ENCODE results near the gene RENBP.

The RENBP gene

DNA sequence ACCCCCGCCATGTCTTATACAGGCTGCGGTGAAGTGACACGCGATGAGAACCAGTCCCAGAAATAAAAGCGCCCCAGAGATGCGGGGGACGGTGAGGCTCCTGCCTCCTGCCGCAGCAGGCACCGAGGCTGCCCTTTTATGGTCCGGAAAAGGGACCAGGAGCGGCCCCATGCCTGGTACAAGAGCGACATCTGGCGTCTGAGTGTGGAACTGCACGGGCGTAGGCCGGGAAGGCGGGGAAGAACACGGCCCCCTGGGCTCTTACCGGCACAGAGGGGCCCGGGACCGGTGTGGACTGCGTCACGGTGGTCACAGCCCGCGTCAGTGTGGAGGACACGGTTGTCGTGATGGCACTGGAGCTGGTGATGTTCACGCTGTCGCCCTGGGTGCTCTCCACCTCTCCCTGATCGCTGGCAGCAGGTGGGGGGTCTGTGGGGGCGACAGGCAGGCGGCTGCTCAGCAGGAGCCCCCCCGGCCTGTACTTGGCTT, 8.9 kb upstream of the RENBP start:
- DNase-seq, result peak; percentile 73

DNA sequence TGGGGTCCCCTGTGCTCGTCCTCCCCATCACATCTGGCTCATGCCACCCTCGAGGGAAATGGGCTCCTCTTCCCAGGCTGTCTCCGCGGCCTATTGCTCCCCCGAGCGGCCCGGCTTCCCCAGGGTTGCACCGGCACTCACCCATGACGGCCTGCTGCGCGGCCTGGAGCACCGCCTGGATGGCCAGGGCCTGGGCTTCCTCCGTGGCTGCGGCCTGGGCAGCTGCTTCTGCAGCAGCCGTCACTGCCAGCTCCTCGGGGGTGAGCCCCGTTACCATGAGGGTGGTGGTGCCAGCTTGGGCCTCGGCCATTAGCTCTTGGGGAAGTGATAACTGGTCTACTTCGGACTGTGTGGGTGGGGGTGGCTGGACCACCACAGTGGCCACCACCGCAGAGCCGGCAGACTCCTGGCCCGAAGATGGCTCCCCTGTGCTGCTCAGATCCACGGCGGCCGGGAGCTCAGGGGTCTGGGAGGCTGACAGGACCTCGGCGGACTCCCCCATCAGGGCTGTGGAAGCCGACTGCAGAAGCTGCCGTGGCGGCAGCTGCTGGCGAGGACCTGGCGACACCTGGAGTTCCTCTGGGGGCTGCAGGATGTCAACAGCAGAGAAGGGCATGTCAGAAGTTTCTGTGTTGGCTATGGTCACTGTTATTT, 8.1 kb upstream of the RENBP start:
- no peak for DNase-seq

DNA sequence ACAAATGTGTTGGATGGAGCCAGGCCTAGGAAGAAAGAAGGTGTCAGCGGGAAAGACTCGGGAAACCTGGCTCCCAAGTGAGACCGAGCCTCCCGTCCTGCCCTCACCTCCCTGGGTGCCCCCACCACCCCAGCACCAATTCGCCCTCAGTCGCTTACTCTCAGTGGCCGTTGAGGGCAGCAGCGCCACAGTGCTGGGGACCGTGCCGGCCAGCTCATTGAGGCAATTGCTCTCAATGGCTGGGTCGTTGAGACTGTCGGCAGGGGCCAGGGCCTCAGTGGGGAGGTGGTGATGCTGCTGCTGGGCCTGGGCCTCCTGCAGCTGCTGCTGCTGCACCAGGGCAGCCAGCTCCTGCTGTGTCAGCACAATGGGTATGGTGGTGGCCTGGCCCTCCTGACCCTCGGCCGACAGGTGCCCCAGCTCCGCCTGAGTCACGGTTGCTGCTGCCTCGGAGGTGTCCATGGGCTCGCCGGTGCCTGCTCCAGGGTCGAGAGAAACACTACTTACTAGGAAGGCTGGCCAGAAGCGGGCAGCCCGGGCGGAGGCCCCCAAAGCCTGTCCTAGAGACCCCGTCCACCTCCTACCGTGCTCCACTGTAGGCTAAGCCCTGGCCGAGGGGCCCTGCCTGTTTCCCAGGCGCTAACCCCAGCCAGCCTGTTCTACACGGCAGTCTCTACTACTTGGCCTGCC, 7.4 kb upstream of the RENBP start:
- DNase-seq, result no peak

DNA sequence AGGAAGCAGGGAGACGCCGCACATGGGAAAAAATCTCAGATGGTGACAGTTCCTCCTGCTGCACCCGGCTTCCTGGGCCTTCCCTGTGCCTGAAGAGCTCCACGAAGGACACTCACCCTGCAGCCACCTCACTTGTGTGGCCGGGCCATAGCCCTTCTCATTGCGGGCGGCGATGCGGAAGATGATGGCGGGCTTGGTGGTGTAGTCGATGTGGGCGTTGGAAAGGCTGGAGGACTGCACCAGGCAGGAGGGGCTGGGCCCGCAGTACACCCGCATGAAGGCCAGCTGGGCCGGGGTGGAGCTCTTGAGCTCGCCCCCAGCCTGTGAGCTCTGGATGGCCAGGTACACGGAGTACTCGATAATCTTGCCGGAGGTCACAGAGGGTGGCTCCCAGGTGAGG, 5.7 kb upstream of the RENBP start:
- DNase-seq, result no peak

DNA sequence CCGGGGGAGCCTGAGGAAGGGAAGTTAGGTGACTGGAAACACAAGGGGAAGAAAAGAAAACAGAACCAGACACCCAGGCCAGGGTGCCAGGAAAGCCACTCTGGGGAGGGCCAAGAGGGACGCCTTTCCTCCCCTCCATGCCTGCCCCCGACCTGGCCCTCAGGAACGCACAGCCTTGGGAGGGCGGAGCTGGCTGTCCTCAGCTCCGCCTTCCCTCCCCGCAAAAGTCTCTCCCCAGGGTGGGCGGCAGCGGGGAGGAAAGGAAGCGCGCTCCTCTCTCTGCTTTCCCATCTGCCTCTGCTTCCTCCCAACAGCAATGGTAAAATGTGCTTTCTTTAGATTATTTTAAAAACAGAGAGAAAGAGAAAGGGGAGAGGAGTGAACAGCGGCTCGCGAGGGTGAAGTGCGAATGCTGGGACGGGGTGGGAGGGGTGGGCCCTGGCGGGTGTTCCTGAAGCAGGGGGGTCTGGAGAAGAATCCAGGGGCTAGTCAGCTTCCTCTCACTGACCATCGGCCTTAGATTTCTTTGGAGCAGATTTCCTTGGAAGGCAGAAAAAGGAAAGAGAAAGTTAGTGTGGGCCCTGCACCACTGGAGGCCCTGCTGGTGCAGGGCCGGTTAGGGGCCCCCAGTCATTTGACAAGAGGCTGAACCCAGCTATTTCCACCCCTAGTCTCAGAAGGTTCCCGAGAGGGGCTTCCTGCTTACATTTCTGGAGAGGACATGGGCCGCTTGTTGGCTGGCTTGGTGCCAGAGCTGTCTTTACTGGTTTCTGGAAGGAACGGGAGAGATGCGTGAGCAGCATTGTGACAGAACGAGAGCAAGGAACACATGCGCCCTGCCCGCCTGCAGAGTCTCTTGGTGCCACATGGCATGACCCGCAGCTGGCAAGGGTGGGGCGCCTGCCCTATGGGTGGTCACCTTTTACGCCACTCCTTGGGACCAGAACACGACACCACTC, 4.7 kb upstream of the RENBP start:
- no peak for DNase-seq

DNA sequence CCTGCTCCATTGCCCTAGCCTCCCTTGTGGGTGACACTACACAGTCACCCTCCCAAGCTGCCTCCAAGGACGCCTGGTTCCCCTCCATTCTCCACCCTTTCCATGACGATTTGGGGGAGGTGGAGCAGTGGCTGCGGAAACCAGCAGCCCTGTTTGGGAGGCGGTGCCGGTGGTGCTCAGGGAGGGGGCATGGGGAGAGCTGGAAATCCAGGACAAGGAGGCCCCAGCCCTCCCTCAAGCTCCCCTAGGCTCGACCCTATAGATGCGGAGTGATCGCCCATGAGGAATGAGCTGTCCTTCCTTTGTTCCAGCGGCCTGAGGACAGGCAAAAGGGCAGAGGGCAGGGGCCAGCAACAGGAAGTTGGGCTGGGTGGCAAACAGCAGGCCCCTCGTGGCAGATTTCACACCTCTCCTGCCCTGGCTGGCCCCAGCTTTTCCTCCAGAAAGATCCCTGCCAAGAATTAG, 3.6 kb upstream of the RENBP start:
- DNase-seq, result no peak

DNA sequence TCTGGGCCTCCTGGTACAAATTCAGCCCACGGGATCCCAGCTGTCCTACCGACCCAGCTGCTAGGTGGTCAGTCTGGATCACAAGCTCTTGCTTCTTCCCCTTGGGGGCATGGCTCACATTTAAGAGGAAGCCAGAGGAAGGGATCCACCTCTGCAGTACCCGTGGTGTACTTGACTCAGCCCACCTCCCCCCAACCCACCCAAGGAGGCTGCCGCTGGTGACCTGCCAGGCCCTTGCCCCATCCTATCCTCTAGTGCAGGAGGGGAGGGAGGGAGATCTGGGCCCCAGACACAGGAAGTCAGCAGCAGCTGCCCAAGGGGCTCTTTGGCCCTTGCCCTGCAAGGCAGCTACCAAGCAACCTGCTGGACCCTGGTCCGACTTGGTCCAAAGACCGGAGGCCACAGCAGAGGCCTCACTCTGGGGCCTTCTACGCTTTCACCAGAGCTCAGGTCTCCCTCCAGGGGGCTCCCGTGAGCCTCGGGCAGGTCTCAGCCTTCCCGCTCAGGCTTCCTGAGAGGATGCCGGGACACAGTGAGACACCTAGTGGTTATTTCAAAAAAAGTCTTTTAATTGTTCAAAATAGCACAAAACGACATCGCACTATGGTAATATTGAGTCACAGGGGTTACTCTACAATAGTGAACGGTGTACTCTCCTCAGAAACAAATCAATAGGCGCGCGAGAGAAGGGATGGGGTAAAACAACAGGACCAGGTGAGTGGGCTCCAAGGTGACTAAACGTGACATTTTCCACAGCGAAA, 2.7 kb upstream of the RENBP start:
- DNase-seq, result peak; percentile 81

DNA sequence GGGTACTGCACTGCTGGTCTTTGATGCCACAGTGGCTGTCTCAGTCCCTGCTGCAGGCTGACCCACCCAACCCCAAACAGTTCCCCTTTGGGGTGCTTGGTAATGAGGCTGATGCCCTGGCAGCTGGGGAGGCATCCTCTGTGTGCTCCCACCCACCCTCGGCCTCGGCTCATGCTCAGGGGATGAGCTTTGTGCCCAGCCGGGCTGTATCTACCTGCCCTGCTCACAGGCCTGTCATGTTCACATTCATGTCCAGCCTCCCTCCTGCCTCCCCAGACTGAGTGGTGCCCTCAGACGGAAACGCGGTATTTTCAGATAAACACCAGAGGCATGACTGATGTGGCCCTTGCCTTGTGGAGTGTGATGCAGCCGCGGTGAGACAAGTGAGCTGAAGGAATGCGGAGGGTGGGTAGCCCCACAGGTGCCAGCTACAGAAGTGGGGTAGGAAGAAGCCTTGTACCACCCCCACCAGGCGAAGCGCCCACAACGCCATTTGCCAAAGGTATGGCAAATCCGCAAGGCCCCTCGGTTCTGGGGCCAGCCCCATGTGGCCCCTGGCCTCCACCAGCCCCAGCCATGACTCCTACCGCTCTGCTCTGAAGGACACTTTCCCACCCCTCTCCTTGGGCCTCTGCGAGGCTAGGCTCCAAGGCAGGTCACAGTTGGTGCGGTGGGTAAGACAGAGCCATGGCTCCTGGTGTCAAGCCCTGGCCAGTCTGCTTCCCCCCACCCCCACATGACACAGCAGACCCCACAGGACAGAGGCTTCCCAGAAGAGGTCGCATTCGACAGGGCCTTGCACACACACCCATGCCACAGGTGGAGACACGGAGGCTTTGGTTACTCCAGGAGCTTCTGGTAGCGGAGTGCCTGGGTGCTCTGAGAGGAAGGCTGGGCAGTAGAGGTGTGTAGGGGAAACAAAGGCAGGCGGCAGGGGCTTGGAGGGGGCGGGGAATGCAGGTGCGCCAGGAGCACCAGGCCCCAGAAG, 1.8 kb upstream of the RENBP start:
- no peak for DNase-seq

DNA sequence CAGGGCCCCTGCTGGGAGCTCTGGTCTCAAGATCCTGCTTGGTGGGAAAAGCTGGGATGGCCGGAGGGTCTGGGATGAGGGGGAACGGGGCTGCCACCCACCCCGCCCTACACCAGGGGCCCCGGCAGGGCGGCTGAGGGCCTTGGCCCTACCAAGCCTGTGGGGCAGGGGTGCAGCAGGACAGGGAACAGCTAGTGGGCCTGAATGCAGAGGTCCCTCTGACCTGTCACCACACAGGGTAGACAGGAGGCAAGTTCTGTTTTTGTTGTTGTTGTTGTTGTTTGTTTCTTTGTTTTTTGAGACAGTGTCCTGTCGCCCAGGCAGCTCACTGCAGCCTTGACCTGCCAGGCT, 332 bp upstream of the RENBP start:
- DNase-seq, result no peak

DNA sequence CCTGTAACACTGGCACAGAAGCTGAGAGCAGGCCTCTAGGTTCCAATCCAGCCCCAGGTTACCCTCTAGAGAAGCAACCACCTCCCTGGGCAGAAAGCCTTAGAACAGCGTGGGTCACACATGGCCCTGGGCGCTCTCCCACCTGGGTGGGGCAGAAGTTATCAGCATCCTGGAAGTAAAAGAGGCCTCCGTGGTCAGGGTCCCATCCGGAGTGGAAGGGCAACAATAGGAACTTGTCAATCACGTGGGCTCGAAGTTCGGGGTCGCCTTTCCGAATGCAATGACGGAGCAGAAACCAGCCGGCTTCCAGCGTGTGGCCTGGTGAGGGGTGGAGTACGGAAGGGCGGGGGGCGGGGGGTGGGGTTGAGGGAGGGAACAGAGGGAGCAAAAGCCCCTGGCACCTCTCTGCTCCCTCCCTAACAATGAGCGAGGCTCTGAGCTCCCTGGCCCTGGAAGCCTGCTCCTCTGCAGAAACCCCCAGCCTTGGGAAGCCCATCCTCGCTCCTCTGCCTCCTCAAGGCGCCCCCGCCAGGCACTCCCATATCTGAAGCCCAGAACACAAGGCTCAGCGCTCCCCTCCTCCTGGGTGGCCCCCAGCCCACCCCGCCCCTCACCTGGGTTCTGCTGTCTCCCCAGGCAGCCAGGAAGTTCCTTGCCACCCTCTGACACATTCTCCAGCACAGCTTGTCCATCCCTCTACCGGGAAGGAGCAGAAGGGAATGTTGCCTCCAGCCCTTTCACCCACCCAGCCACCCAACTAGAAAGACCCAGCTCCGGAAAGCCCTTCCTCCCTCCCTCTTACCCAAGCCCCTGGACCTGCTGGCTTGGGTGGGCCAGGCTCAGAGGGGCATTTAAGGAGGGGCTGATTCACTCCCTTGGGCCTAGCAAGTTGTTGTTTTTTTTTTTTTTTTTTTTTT, 2.8 kb downstream of the RENBP start:
- DNase-seq, result no peak

DNA sequence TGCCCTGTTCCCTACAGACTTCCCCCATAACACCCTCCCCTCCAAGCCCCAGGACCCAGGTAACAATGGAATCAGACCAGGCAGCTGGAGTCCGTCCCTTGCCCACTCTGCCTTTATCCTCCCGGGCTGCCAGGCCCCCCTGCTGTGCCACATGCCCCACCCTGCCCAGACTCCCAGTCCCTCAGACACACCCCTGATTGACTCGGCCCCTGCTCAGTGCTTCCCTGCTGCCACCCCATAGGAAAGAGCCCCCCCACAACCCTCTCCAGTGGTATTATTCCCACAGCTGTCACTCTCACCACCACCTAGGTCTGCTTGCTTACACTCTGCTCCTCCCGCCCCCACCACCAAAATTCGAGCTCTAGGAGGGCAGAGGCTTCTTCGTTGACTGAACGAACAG, 4.9 kb downstream of the RENBP start:
- DNase-seq, result no peak

DNA sequence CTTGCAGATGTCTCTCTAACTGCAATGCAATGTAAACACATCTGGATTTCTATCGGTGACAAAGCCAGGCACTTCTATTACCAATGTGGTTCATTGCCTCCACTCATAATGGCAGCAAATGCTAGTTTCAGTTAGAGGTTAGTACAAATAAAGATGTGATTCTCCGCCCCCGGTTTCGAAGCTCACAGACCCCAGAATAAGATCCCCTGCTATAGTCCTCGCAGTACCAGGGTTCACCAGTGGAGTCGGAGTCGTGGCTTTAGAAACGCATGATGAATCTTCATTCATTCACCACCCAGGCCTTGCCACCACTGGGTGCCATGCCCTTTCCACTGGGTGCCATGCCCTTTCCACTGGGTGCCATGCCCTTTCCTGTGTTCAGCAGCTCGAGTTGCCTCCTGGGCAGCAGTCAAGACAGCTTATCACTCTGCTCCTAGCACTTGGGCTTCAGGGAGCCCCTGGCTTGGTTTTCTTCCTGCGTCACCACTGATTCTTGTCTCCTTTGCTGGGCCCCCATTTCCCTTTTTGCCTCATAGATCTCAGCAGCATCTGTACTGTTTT, 6.1 kb downstream of the RENBP start:
- no peak for DNase-seq

DNA sequence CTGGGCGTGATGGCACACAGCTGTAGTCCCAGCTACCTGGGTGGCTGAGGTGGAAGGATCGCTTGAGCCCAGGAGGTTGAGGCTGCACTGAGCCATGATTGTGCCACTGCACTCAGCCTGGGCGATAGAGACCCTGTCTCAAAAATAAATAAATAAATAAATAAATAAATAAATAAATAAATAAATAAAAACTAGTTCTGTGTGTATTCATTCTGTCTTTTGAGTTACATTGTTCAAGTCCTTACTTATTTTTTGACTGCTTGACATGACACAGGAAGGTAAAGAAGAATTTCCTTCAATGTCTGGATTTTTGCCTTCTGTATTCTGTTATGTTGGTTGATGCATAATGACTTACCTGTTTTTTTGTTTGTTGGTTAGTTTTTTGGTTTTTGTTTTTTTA, 7.4 kb downstream of the RENBP start:
- no peak for DNase-seq

DNA sequence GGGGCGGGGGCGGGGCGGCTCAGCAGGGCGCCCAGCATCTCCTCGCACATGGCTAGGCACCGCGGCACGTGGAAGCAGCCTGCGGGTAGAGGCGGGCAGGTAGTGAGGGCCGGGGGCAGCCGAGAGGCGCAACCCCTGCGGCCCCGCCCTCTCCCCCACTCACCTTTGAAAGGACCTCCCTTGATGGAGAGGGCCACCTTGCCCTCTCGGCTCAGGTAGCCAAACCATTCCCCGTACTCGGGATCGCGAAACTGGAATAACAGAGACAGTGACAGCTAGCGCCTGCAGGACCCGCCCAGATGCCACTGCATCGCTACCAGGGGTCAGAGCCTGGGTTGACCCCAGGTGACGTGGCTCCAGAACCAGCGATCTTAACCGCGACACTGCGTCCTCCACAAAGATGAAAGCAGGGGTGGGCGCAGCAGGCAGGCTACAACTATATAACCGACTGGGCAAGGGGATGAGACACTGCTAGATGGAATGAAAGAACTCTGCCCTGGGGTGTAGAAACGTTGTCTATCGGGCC, 9.1 kb downstream of the RENBP start:
- DNase-seq, result no peak

DNA sequence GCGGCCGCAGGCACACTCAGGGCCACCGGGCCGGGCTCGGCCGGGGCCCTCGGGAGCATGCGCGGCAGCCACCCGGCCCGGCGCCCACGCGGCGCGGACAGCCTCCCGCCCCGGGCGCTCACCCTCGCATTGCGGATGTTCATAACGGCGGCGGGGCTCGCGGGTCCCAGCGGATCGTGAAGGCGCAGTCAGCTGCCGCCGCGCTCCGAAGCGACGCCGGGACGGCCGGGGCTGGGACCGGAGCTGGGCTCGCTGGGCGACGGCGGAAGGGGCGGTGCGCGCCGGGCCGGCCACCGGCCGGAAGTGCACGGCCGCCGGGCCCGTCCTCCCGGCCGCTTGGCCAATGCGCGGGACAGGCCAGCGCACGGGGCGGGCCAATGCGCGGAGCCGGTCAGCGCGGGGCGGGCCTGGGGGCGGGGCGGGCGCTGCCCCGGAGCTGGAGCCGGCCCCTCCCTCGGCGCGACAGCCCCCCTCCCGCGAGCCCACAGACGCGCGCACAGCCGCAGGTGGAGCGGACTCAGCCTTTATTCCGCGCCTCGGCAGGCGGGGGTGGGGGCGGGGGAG, 9.6 kb downstream of the RENBP start, which contains the start of gene NAA10:
Gene NAA10 (minus strand): TSS at position 276 of the 564 bp plus-strand sequence. CDS start 133 bp downstream, at position 143.
- DNase-seq, result peak; percentile 68

DNA sequence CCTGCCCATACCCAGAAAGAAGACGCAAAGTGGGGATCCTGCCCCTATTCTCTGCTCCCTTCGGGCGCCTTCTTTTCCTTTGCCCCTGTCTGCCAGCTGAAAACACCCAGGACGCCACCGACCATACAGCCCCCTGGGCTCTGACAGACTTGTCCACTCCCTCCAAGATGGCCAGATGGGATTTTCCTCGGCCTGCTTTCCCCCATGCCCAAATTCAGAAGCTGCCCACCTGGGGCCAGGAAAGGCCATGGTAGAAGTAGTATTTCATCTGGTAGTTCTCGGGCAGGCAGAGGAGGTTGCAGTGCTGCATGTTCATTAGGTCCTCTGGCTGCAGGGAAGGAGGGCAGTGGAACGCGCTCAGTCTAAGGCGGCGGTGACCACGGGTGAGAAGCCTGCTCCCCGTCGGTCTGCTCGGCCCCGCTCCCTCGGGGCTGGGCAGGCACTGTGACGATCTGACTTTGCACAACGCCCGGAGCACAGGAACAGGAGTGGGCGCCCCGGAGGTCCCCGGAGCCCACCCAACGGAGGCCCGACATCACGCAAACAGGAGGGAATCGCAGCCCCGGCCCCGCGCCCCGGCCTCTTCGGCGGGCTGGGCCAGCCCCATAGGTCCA, 10.2 kb downstream of the RENBP start:
- no peak for DNase-seq

DNA sequence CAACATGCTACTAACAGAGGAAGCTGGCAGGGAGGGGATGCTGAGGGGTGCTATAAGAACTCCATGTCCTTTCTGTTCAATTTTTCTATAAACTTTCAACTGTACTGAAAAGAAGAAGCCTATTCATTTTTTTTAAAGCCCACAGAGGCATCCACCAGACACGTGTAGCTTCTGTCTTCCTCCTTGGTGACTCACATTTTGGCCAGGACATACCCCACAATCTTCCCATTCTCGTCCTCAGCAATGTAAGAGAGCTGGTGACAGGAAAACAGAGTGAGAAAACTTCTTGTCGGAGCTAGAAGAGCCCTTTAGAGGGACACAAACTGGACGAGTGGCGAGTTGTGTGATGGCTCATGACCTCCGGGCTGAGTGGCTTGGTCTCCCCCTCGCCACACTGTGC, 10.7 kb downstream of the RENBP start:
- no peak for DNase-seq

DNA sequence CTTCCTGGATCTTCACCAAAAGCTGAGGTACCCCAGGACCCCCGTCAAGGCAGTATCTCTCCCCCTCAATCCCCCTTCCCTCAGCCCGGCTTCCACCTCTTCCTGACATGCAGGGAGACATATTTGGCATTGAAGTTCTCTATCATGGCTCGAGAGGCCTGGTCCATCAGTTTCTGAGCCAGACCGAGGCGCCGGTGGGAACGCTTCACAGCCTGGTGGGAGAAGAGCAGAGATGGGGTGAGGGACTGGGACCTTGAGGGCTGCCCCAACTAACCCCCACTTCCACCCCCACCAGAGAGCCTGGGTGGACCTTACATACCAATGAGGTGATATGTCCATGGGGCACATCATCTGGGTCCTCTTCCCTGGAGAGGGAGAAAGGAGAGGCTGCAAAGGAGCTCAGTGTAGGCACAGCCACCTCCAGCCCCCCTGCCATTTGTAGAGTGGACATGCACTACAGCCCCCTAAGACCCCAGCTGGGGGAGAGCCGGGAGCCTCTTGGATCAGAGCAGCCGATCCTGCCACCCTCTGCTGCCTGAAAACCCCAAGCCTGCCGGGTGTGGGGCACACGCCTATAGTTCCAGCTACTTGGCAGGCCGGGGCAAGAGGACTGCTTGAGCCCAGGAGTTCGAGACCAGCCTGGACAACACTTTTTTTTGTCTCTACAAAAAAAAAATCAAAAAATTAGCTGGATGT, 12.1 kb downstream of the RENBP start:
- no peak for DNase-seq
